ENCODE data around the gene CRELD2.

GRCh38 chr22:49911881-49912625 lies 6.4 kb upstream of the CRELD2 start:
- TF ChIP-seq CTCF (IDR thresholded peaks at IDR 0.05; ENCODE audit: low read length) (no peak), EZH2 (optimal IDR thresholded peaks at IDR 0.05; ENCODE audit: low read depth, low read length) (no peak), EZH2phosphoT487 (IDR thresholded peaks at IDR 0.05; ENCODE audit: low read length) (no peak)

Measured in MM.1S (cell line).